A673 (cell line): ENCODE data around the gene ZNF462. TPM values are rescaled to one million over a fixed set of nuclear protein-coding genes. Genes with fewer than 3 reads are reported as not detected.

Experiments used
- BruUV-seq: library from RNA; stranded (reverse); fragments of 400-500 nt; replicated peaks from 2 replicates; lab custom pipeline; 2021; lab: Mats Ljungman, UMichigan
- CTCF ChIA-PET: fragments of 300-600 bp; sonication (Branson Sonifier 250); formaldehyde crosslinking; loops from one replicate; lab custom pipeline; 2022; ENCODE audit warnings: antibody characterized with exemption; lab: Charles Lee
- POLR2A ChIA-PET: fragments of 300-600 bp; sonication (Branson Sonifier 250); formaldehyde crosslinking; loops from one replicate; lab custom pipeline; 2022; ENCODE audit warnings: antibody characterized with exemption; ENCODE audit not compliant: low non-redundant PET; lab: Charles Lee
- DNase-seq: peaks from one replicate; pipeline ENCODE4 v3.0.0-alpha.2; 2015; ENCODE audit warnings: low spot score
- H3K27ac ChIP-seq: fragments of 200-600 bp; sonication (generic); 2 replicates; pipeline ENCODE4 v1.5.1; 2016; ENCODE audit warnings: mixed run types, low read depth, mild to moderate bottlenecking, mixed read lengths, antibody characterized with exemption, low read length; ENCODE audit not compliant: poor library complexity, severe bottlenecking
- H3K27me3 ChIP-seq: fragments of 200-600 bp; sonication (generic); replicated peaks from 2 replicates; pipeline ENCODE4 v1.6.1; 2017; ENCODE audit warnings: mixed run types, low read depth, mild to moderate bottlenecking, mixed read lengths, antibody characterized with exemption, low read length; ENCODE audit not compliant: insufficient read depth, poor library complexity
- H3K36me3 ChIP-seq: fragments of 200-600 bp; sonication (generic); 2 replicates; pipeline ENCODE4 v1.6.1; 2016; ENCODE audit warnings: mixed run types, mild to moderate bottlenecking, mixed read lengths, antibody characterized with exemption, low read length; ENCODE audit not compliant: insufficient read depth, poor library complexity, severe bottlenecking
- H3K4me1 ChIP-seq: fragments of 200-600 bp; sonication (generic); 2 replicates; pipeline ENCODE4 v1.6.1; 2017; ENCODE audit warnings: mixed run types, mild to moderate bottlenecking, mixed read lengths, antibody characterized with exemption, low read length; ENCODE audit not compliant: insufficient read depth, poor library complexity, severe bottlenecking
- H3K4me3 ChIP-seq: fragments of 200-600 bp; sonication (generic); 2 replicates; pipeline ENCODE4 v1.5.1; 2016; ENCODE audit warnings: low read depth, mixed run types, mild to moderate bottlenecking, mixed read lengths, low read length; ENCODE audit not compliant: poor library complexity, severe bottlenecking
- H3K9me3 ChIP-seq: fragments of 200-600 bp; sonication (generic); 2 replicates; pipeline ENCODE4 v1.6.1; 2016; ENCODE audit warnings: mixed run types, low read depth, mild to moderate bottlenecking, mixed read lengths, antibody characterized with exemption, low read length; ENCODE audit not compliant: poor library complexity, severe bottlenecking
- EZH2 ChIP-seq: fragments of 200-600 bp; sonication (generic); IDR thresholded peaks from 2 replicates; pipeline ENCODE4 v1.6.1; 2017; ENCODE audit warnings: borderline replicate concordance, low read depth, mild to moderate bottlenecking, mixed read lengths, antibody characterized with exemption, low read length; ENCODE audit not compliant: poor library complexity, severe bottlenecking
- intact Hi-C: fragments of 100-400 bp; cut with micrococcal nuclease; formaldehyde crosslinking; loops from one replicate; pipeline ENCODE4 v1.10.0; 2022; ENCODE audit not compliant: unreplicated experiment
- total RNA-seq: library from RNA; stranded (reverse); gene quantifications from 2 replicates; pipeline ENCODE4 v1.2.3, GENCODE V29; 2021
- TF ChIP-seq, protein P1 (sequence below): fragments of 300-800, 200-600 bp; sonication (generic); conservative IDR thresholded peaks from 2 replicates; pipeline ENCODE4 v1.5.1; 2017; ENCODE audit warnings: low read depth, mild to moderate bottlenecking, antibody characterized with exemption, low read length, moderate library complexity, mixed read lengths

Gene ZNF462
- total RNA-seq, 1 experiment from 2014 or later, result 40.5 TPM

DNA sequence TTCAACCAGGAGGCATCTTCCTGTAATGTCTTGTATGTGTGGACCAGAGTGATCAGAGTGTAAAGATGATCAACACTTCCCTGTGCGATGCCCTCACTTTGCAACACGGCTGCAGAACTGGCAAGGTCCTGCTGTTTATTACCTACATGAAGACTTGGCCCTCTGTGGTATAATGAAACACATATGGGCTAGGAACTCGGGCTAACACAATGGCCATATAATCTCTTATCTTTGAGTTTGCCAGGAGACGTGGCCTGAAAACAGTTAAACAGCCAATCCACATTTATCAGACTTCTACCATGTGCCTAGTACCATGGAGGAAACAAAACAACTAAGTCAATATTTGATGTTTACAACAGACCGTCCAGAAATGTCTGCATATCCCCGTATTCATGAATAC is 145.5 kb downstream of the ZNF462 start:
- no peak overlapping the region for H3K4me3 ChIP-seq
- no peaks in the 10 kb centered on the region for H3K27me3 ChIP-seq
- ChIA-PET CTCF (no interaction called here), POLR2A (no interaction called here)
- no peaks in the 10 kb centered on the region for H3K36me3 ChIP-seq
- intact Hi-C loops, result loop anchor here (5.0 kb wide), 1 partner anchor 146 kb away; the partner anchor contains the start of gene ZNF462
- H3K27ac ChIP-seq, result peak overlapping the region; percentile 50
- H3K9me3 ChIP-seq, result no peaks in the 10 kb centered on the region
- TF ChIP-seq EZH2, result no peak
- TF ChIP-seq, protein P1, sequence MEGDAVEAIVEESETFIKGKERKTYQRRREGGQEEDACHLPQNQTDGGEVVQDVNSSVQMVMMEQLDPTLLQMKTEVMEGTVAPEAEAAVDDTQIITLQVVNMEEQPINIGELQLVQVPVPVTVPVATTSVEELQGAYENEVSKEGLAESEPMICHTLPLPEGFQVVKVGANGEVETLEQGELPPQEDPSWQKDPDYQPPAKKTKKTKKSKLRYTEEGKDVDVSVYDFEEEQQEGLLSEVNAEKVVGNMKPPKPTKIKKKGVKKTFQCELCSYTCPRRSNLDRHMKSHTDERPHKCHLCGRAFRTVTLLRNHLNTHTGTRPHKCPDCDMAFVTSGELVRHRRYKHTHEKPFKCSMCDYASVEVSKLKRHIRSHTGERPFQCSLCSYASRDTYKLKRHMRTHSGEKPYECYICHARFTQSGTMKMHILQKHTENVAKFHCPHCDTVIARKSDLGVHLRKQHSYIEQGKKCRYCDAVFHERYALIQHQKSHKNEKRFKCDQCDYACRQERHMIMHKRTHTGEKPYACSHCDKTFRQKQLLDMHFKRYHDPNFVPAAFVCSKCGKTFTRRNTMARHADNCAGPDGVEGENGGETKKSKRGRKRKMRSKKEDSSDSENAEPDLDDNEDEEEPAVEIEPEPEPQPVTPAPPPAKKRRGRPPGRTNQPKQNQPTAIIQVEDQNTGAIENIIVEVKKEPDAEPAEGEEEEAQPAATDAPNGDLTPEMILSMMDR, result no peak
- H3K4me1 ChIP-seq, result peaks cover 20% of the 10 kb centered on the region
- BruUV-seq, result no TSS peak
- DNase-seq, result no peak

DNA sequence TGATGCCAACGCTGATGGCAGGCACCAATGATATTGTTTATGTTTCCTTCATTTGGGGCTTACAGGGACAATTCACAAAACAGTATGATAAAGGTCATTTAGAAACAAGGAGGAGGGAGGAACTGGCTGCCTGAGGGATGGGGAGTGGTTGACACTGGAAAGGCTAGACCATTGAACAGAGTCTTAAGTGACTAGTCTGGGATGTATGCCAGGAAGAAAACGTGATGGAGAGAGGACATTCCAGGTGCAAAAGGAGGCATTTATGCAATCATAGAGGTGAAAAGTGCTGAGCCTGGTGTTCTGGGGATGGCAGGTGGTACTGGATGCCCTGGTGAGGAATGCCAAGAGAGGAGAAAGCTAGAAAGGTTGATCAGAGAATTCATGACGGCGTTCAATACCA is 153.4 kb downstream of the ZNF462 start:
- Histone ChIP-seq H3K9me3 (no peaks in the 10 kb centered on the region), H3K4me1 (no peaks in the 10 kb centered on the region), H3K36me3 (no peaks in the 10 kb centered on the region), H3K27me3 (no peaks in the 10 kb centered on the region), H3K4me3 (no peak overlapping the region), H3K27ac (no peak overlapping the region)
- BruUV-seq, result no TSS peak
- POLR2A ChIA-PET, result no interaction called here
- intact Hi-C loops, result no loop called here
- CTCF ChIA-PET, result no interaction called here
- TF ChIP-seq EZH2, result no peak
- TF ChIP-seq, protein P1, result no peak
- no peak for DNase-seq

DNA sequence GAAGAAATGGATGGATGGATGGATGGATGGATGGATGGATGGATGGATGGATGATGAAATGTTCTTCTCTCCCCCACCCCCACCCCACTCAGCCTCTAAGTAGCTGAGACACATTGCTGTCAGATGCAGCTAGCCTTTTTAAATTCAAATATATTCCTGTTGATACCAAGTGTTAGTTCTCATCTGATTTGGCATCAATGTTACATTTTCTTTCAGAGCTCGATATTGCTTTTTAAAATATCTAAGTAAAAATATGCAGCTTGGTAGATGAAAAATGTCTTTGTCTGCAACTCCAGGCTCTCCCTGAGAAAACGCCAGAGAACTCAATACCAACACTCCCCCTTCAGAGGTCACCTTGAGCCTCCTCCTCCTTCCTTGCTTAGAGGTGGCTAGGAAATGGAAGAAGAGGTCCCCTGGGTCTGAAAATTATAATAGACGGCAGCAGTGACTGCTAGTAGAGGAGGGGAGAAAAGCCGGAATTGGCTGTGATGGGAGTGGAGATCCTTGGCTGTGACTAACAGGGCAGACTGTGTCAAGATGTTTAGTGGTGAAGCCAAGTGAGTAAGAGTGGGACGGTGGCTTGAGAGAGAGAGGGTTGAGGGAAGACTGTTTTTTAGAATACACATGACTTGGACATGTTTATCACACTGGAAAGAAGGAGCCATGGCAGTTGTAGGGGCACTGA is 156.0 kb downstream of the ZNF462 start:
- TF ChIP-seq, protein P1, result no peak
- no peak for TF ChIP-seq EZH2
- no peaks in the 10 kb centered on the region for H3K9me3 ChIP-seq
- POLR2A ChIA-PET, result no interaction called here
- CTCF ChIA-PET, result no interaction called here
- DNase-seq, result no peak
- H3K27ac ChIP-seq, result no peak overlapping the region
- no TSS peak for BruUV-seq
- H3K4me1 ChIP-seq, result no peaks in the 10 kb centered on the region
- no peak overlapping the region for H3K4me3 ChIP-seq
- no peaks in the 10 kb centered on the region for H3K36me3 ChIP-seq
- H3K27me3 ChIP-seq, result no peaks in the 10 kb centered on the region
- intact Hi-C loops, result no loop called here
